ENCODE results near the gene HRH4.

HRH4 gene

GRCh38 chr18:24465486-24465885 is 5.0 kb downstream of the HRH4 start:
- DNase-seq (ENCODE audit: insufficient read length, low spot score) = no peak
- no peak for TF ChIP-seq CTCF (IDR thresholded peaks at IDR 0.05; ENCODE audit: insufficient read depth, missing control alignments)
- FAIRE-seq = peak; percentile 55

DNA sequence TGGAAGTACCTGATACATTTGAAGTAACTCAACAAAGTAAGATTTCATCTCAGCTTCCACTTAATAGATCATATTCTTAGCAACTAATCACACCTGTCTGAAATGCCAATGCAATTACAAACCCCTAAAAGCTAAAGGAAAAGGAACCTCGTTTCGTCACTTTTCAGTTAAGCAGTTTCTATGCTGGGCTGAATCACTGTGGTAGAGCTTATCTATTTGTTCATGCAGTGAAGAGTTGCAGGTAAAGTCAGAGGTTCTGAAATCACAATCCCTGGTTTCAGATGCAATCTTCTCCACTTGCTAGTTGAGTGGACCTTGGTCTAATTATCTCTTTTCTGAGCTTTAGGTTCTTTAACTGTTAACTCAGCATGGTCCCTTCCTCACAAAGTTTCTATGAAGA is 6.3 kb downstream of the HRH4 start:
- no peak for TF ChIP-seq CTCF (IDR thresholded peaks at IDR 0.05; ENCODE audit: insufficient read depth, missing control alignments)
- DNase-seq (ENCODE audit: insufficient read length, low spot score) = no peak
- no peak for FAIRE-seq

GRCh38 chr18:24470022-24470618 is 9.7 kb downstream of the HRH4 start:
- no peak for TF ChIP-seq CTCF (IDR thresholded peaks at IDR 0.05; ENCODE audit: insufficient read depth, missing control alignments)
- DNase-seq (ENCODE audit: insufficient read length, low spot score) (no peak), FAIRE-seq (no peak)

DNA sequence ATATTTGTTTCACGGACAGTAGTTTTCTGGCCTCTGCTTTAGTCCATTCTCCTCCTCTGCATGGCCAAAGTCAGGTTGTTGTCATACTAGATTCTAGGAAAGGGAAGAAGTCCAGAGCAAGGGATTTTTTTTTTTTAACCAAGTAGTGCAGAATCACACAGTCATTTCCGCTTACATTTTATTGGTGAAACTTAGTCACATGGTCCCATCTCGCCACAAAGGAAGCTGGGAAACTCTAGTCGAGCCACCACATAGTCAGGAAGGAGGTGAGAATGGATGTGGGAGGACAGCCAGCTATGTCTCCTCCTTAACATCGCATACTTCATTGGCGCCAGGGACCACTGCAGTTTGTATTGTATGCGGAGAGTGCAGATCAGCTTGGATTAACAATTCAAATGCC is 10.4 kb downstream of the HRH4 start:
- FAIRE-seq = no peak
- no peak for DNase-seq (ENCODE audit: insufficient read length, low spot score)
- no peak for TF ChIP-seq CTCF (IDR thresholded peaks at IDR 0.05; ENCODE audit: insufficient read depth, missing control alignments)

DNA sequence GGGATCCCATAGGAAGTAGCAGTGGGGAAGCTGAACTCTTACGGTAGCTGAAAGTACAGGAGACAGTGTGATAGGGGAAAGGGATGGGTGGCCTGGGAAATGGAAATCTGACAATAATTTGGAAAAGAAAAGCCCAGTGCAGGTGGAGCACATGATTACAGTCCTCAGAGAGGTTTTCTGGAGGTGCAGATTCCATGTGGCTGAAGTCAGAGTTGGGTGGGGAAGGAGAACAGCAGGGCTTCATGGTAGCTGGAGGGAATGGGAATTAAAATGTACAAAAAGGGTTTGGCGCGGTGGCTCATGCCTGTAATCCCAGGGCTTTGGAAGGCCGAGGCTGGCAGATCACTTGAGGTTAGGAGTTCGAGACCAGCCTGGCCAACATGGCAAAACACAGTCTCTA is 12.2 kb downstream of the HRH4 start:
- TF ChIP-seq CTCF (IDR thresholded peaks at IDR 0.05; ENCODE audit: insufficient read depth, missing control alignments) = no peak
- no peak for DNase-seq (ENCODE audit: insufficient read length, low spot score)
- no peak for FAIRE-seq

DNA sequence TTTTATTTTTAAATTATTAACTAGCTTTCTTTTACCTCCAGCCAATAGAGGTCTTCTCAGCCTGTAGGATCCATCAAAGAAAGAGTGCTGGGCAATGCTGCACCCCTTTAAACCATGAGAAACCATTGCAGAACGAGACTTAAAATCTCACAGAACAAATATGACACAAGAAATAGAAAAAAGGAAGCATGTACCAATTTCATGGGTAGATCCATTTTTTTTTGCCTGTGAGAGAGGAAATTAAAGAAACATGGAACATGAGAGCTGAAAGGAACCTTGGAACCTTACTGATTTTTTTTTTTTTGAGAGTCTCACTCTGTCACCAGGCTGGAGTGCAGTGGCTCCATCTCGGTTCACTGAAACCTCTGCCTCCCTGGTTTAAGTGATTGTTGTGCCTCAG is 14.0 kb downstream of the HRH4 start:
- no peak for DNase-seq (ENCODE audit: insufficient read length, low spot score)
- FAIRE-seq = no peak
- no peak for TF ChIP-seq CTCF (IDR thresholded peaks at IDR 0.05; ENCODE audit: insufficient read depth, missing control alignments)

- no peak for FAIRE-seq
- TF ChIP-seq CTCF (IDR thresholded peaks at IDR 0.05; ENCODE audit: insufficient read depth, missing control alignments) = no peak
- no peak for DNase-seq (ENCODE audit: insufficient read length, low spot score)
Observed at GRCh38 chr18:24475926-24476589, 15.6 kb downstream of the HRH4 start.

Measured in D721Med (cell line).